ENCODE results near the gene FBXL7.

DNA sequence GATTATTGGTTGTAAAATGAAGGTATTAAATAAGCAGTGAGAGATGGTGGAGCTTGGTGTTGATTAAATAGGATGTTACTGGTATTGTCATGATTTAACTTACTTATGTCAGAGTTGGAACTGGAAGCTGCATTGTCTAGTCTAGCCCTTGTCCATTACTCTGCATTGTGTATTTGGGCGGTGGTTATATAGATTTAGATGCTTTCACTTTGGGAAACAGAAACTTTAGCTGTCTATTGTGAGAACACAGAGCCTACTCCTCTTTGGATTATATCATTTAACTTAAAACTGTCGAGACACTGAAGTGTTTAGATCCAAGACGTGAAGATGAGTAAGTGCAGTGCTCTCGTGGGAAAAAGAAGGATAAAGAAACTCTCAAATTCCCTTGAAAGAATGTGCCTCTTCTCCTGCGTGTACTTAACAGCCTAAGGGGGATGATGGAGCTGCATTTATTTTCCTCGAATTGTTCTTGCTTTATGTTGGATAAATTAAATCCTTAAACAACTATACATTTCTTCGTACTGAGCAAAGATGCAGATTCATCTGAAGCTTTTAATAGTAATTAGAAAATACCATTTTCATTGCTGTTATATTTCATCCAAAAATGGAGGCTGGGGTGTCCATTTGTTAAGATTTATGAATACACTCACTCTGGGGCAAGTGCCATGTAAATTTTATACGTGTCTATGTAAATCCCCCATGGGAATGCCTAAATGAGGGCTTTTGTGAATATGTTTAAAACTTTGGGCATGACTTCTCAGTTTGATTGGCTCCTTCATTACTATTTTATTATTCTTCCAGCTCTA lies 21.6 kb downstream of the FBXL7 start:
- TF ChIP-seq, protein P1, sequence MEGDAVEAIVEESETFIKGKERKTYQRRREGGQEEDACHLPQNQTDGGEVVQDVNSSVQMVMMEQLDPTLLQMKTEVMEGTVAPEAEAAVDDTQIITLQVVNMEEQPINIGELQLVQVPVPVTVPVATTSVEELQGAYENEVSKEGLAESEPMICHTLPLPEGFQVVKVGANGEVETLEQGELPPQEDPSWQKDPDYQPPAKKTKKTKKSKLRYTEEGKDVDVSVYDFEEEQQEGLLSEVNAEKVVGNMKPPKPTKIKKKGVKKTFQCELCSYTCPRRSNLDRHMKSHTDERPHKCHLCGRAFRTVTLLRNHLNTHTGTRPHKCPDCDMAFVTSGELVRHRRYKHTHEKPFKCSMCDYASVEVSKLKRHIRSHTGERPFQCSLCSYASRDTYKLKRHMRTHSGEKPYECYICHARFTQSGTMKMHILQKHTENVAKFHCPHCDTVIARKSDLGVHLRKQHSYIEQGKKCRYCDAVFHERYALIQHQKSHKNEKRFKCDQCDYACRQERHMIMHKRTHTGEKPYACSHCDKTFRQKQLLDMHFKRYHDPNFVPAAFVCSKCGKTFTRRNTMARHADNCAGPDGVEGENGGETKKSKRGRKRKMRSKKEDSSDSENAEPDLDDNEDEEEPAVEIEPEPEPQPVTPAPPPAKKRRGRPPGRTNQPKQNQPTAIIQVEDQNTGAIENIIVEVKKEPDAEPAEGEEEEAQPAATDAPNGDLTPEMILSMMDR (IDR thresholded peaks at IDR 0.05): no peak
- no peak for TF ChIP-seq EZH2 (IDR thresholded peaks at IDR 0.05; ENCODE audit: borderline replicate concordance, insufficient read depth, low read depth, low read length, poor library complexity, severe bottlenecking)

Data from B cell (primary cell).